DMS 273 (cell line): Measurements from ENCODE around the gene MGMT.
"Not testable (repeated sequence)": the region's sequence is repeated elsewhere in the genome, so short reads cannot be mapped to it uniquely, and the experiment has no call there.

Experiments
- DNase-seq: peaks from one replicate; lab custom pipeline; 2025; ENCODE audit not compliant: unreplicated experiment; lab: John Stamatoyannopoulos, UW

The MGMT gene

GRCh38 chr10:129466703-129467358, at the start of gene MGMT:
MGMT (plus strand) TSS chr10:129467241.
- peak; percentile 92 for DNase-seq

GRCh38 chr10:129417870-129418269, 49.2 kb upstream of the MGMT start:
- DNase-seq, result peak; percentile 75

GRCh38 chr10:129418496-129419225, 48.4 kb upstream of the MGMT start:
- no peak for DNase-seq

- no peak for DNase-seq
Observed at GRCh38 chr10:129419397-129419796, 47.6 kb upstream of the MGMT start.

- DNase-seq, result no peak
Observed at GRCh38 chr10:129421399-129422010, 45.5 kb upstream of the MGMT start.

GRCh38 chr10:129424978-129425377, 42.1 kb upstream of the MGMT start:
- DNase-seq, result no peak

GRCh38 chr10:129426606-129427005, 40.4 kb upstream of the MGMT start:
- DNase-seq, result no peak

GRCh38 chr10:129433266-129433665, 33.8 kb upstream of the MGMT start:
- no peak for DNase-seq

GRCh38 chr10:129435724-129436123, 31.3 kb upstream of the MGMT start:
- not testable (repeated sequence) for DNase-seq

GRCh38 chr10:129438024-129438423, 29.0 kb upstream of the MGMT start:
- DNase-seq, result no peak

GRCh38 chr10:129440247-129440646, 26.8 kb upstream of the MGMT start:
- DNase-seq, result peak; percentile 50

GRCh38 chr10:129440722-129441316, 26.2 kb upstream of the MGMT start:
- no peak for DNase-seq

- no peak for DNase-seq
Observed at GRCh38 chr10:129441372-129442009, 25.6 kb upstream of the MGMT start.

- no peak for DNase-seq
Observed at GRCh38 chr10:129442866-129443265, 24.2 kb upstream of the MGMT start.

- DNase-seq, result no peak
Observed at GRCh38 chr10:129444359-129444758, 22.7 kb upstream of the MGMT start.

GRCh38 chr10:129445436-129446182, 21.4 kb upstream of the MGMT start:
- no peak for DNase-seq

- DNase-seq, result peak; percentile 29
Observed at GRCh38 chr10:129446183-129446581, 20.9 kb upstream of the MGMT start.

- DNase-seq, result no peak
Observed at GRCh38 chr10:129447486-129447885, 19.6 kb upstream of the MGMT start.

- DNase-seq, result no peak
Observed at GRCh38 chr10:129448086-129448485, 19.0 kb upstream of the MGMT start.

GRCh38 chr10:129448539-129448938, 18.5 kb upstream of the MGMT start:
- no peak for DNase-seq

- no peak for DNase-seq
Observed at GRCh38 chr10:129449893-129450292, 17.1 kb upstream of the MGMT start.
